Panc1 (cell line): ENCODE results near the gene ALS2CL. TPM values are rescaled to one million over a fixed set of nuclear protein-coding genes. Genes with fewer than 3 reads are reported as not detected.

Experiments
- ATAC-seq: fragments of 200-7000 bp; cut with Tn5 transposase; 2 replicates; pipeline ENCODE4 v1.9.1; 2020; ENCODE audit warnings: mild to moderate bottlenecking, moderate library complexity
- BruUV-seq: library from RNA; stranded (reverse); fragments of 400-500 nt; replicated peaks from 2 replicates; lab custom pipeline; 2021; lab: Mats Ljungman, UMichigan
- CTCF ChIA-PET: fragments of 300-600 bp; sonication (Branson Sonifier 250); formaldehyde crosslinking; loops from one replicate; lab custom pipeline; 2022; ENCODE audit warnings: antibody characterized with exemption; lab: Charles Lee
- POLR2A ChIA-PET: fragments of 300-600 bp; sonication (Branson Sonifier 250); formaldehyde crosslinking; loops from one replicate; lab custom pipeline; 2022; ENCODE audit warnings: antibody characterized with exemption; lab: Charles Lee
- DNase-seq: peaks from one replicate; pipeline ENCODE4 v3.0.0-alpha.2; 2010; ENCODE audit warnings: low read depth, low spot score
- H3K27ac ChIP-seq: 2 replicates; pipeline ENCODE4 v1.5.1; 2011; ENCODE audit warnings: mild to moderate bottlenecking, low read length, inconsistent platforms
- H3K27me3 ChIP-seq: fragments of 200-500 bp; sonication (Bioruptor generic); 2 replicates; pipeline ENCODE4 v1.6.0; 2014; ENCODE audit warnings: low read length, inconsistent platforms; ENCODE audit not compliant: control insufficient read depth, insufficient read depth
- H3K36me3 ChIP-seq: fragments of 200-500 bp; sonication (Bioruptor generic); 2 replicates; pipeline ENCODE4 v1.5.1; 2014; ENCODE audit warnings: inconsistent platforms, mild to moderate bottlenecking, low read length, moderate library complexity; ENCODE audit not compliant: control insufficient read depth, insufficient read depth
- H3K4me1 ChIP-seq: 2 replicates; pipeline ENCODE4 v1.5.1; 2011; ENCODE audit warnings: inconsistent platforms, mild to moderate bottlenecking, low read length, moderate library complexity; ENCODE audit not compliant: control insufficient read depth, insufficient read depth
- H3K4me3 ChIP-seq, 2 experiments: 2 replicates each; pipeline ENCODE4 v1.5.1; 2011 to 2012; ENCODE audit warnings: low read depth in 2 of 2, low read length in 2 of 2, mild to moderate bottlenecking in 2 of 2, inconsistent platforms in 1 of 2, moderate library complexity in 1 of 2
- H3K9me3 ChIP-seq: fragments of 200-500 bp; sonication (Bioruptor generic); 2 replicates; pipeline ENCODE4 v1.5.1; 2014; ENCODE audit warnings: low read depth, mild to moderate bottlenecking, inconsistent platforms, low read length, moderate library complexity; ENCODE audit not compliant: control insufficient read depth, insufficient read depth
- POLR2AphosphoS5 ChIP-seq: IDR thresholded peaks from 2 replicates; pipeline ENCODE4 v1.6.1; 2012; ENCODE audit warnings: mild to moderate bottlenecking, low read depth, low read length, moderate library complexity
- SIN3A ChIP-seq: IDR thresholded peaks from 2 replicates; pipeline ENCODE4 v1.6.1; 2012; ENCODE audit warnings: low read depth, mild to moderate bottlenecking, low read length, moderate library complexity, borderline replicate concordance; ENCODE audit not compliant: insufficient read depth
- TCF7L2 ChIP-seq: IDR thresholded peaks from 2 replicates; pipeline ENCODE4 v1.6.1; 2011; ENCODE audit warnings: mild to moderate bottlenecking, low read depth, low read length, inconsistent platforms
- in situ Hi-C: cut with HindIII; loops from 2 replicates; pipeline ENCODE4 v1.10.0; 2016; ENCODE audit warnings: low sequenced_read_pairs, low pct_unique_long_range_greater_than_20kb
- intact Hi-C: fragments of 100-400 bp; cut with micrococcal nuclease; formaldehyde crosslinking; loops from one replicate; pipeline ENCODE4 v1.10.0; 2022; ENCODE audit not compliant: unreplicated experiment
- total RNA-seq: library from RNA; stranded (reverse); gene quantifications from one replicate; pipeline ENCODE4 v1.2.1, GENCODE V29; 2021; ENCODE audit not compliant: unreplicated experiment
- TF ChIP-seq, protein P1 (sequence below), 2 experiments: IDR thresholded peaks; 2 replicates each; pipeline ENCODE4 v1.6.1; 2011 to 2012; ENCODE audit warnings: low read depth in 2 of 2, control low read depth in 1 of 2, low read length in 1 of 2, mild to moderate bottlenecking in 1 of 2, moderate library complexity in 1 of 2; ENCODE audit not compliant: insufficient read depth in 1 of 2
- TF ChIP-seq, protein P2 (sequence below): fragments of 450-650 bp; IDR thresholded peaks from 2 replicates; pipeline ENCODE4 v1.5.1; 2017; ENCODE audit warnings: mild to moderate bottlenecking

Gene ALS2CL
- total RNA-seq, 1 experiment from 2014 or later: 2.7 TPM

DNA sequence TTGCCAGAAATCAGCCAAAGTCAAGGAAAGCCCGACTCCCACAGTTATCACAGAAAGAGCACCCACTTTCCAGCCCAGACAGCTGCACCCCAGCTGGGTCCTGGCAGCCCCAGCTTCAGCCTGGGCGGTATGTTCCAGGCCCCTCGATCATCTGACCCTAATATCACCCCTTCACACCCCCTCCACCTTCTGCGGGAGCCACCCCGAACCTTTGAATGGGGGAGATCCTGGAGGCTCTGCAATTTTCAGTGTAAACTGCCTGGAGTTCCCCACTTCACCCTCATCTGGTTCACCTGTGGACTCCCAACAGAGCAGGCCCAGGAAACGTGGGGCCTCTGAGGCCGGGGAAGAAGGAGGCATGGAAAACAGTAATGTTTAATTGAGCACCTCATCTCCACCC, 18.3 kb upstream of the ALS2CL start:
- Histone ChIP-seq H3K4me3 (no peak overlapping the region), H3K4me1 (peaks cover 6% of the 10 kb centered on the region; the same call in 1 of the 2 replicates), H3K9me3 (no peaks in the 10 kb centered on the region), H3K36me3 (no peaks in the 10 kb centered on the region), H3K27ac (no peak overlapping the region), H3K27me3 (no peaks in the 10 kb centered on the region)
- POLR2A ChIA-PET: no interaction called here
- BruUV-seq: no TSS peak
- intact Hi-C loops: no loop called here
- TF ChIP-seq, protein P1, sequence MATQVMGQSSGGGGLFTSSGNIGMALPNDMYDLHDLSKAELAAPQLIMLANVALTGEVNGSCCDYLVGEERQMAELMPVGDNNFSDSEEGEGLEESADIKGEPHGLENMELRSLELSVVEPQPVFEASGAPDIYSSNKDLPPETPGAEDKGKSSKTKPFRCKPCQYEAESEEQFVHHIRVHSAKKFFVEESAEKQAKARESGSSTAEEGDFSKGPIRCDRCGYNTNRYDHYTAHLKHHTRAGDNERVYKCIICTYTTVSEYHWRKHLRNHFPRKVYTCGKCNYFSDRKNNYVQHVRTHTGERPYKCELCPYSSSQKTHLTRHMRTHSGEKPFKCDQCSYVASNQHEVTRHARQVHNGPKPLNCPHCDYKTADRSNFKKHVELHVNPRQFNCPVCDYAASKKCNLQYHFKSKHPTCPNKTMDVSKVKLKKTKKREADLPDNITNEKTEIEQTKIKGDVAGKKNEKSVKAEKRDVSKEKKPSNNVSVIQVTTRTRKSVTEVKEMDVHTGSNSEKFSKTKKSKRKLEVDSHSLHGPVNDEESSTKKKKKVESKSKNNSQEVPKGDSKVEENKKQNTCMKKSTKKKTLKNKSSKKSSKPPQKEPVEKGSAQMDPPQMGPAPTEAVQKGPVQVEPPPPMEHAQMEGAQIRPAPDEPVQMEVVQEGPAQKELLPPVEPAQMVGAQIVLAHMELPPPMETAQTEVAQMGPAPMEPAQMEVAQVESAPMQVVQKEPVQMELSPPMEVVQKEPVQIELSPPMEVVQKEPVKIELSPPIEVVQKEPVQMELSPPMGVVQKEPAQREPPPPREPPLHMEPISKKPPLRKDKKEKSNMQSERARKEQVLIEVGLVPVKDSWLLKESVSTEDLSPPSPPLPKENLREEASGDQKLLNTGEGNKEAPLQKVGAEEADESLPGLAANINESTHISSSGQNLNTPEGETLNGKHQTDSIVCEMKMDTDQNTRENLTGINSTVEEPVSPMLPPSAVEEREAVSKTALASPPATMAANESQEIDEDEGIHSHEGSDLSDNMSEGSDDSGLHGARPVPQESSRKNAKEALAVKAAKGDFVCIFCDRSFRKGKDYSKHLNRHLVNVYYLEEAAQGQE (IDR thresholded peaks at IDR 0.05; ENCODE audit: insufficient read depth in 1 of 2, low read depth in 2 of 2, low read length in 1 of 2): no peak
- TF ChIP-seq TCF7L2: no peak
- no peak for TF ChIP-seq POLR2AphosphoS5
- TF ChIP-seq, protein P2, sequence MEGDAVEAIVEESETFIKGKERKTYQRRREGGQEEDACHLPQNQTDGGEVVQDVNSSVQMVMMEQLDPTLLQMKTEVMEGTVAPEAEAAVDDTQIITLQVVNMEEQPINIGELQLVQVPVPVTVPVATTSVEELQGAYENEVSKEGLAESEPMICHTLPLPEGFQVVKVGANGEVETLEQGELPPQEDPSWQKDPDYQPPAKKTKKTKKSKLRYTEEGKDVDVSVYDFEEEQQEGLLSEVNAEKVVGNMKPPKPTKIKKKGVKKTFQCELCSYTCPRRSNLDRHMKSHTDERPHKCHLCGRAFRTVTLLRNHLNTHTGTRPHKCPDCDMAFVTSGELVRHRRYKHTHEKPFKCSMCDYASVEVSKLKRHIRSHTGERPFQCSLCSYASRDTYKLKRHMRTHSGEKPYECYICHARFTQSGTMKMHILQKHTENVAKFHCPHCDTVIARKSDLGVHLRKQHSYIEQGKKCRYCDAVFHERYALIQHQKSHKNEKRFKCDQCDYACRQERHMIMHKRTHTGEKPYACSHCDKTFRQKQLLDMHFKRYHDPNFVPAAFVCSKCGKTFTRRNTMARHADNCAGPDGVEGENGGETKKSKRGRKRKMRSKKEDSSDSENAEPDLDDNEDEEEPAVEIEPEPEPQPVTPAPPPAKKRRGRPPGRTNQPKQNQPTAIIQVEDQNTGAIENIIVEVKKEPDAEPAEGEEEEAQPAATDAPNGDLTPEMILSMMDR: no peak
- no peak for TF ChIP-seq SIN3A
- CTCF ChIA-PET: no interaction called here
- DNase-seq (no peak), ATAC-seq (no peak)
- in situ Hi-C loops: no loop called here

DNA sequence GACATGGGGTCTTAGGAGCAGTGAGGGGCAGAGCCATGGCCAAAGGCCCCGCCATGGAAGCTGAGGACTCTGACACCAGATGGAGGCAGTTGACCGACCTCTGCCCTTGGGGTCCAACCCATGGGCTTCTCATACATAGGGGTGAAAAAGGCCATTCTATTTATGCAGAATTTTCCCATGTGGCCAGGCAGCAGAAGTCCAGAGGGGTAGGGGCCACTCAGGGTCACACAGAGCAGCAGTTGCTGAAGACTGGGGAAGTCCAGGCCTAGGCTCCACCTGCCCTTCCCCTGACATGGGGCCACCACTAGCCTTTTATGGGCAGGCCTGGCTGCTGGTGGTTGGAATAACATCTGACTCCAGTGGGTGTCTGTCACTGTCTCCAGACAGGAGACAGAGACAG, 17.8 kb upstream of the ALS2CL start:
- BruUV-seq: no TSS peak
- no peak overlapping the region for H3K27ac ChIP-seq
- H3K9me3 ChIP-seq: no peaks in the 10 kb centered on the region
- ATAC-seq: no peak
- TF ChIP-seq SIN3A: no peak
- no peaks in the 10 kb centered on the region for H3K36me3 ChIP-seq
- intact Hi-C loops: no loop called here
- H3K4me3 ChIP-seq: no peak overlapping the region
- peaks cover 6% of the 10 kb centered on the region; the same call in 1 of the 2 replicates for H3K4me1 ChIP-seq
- no peak for DNase-seq
- CTCF ChIA-PET: no interaction called here
- POLR2A ChIA-PET: no interaction called here
- in situ Hi-C loops: no loop called here
- H3K27me3 ChIP-seq: no peaks in the 10 kb centered on the region

DNA sequence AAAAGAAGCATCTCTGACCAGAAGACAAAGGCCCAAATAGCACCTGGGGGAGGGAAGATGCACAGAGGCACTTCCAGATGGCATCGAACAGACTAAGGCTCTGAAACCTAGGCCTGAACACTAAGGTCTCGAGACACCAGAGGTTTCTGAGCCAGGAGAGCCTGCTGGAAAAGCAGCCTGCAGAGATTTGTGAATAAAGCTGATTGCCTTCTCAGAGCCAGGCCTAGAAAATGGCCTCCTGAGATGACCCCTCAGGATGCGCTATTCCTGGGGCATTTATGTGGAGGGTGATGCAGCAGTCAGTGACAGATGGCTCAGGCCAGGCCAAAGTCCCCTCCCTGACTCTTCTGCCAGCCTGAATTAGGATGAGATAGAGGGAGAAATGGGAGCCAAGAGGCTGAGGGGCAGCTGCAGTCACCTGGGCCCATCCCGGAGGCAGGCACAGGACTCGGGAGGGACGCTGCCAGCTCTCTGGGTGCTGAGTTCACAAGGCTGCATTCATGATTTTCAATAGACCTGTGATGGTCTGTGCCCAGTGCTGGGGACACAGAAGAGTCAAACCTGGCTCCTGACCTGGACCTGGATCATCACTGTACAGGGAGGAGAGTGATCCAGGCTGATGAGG, 17.3 kb upstream of the ALS2CL start:
- intact Hi-C loops (no loop called here), in situ Hi-C loops (no loop called here)
- POLR2A ChIA-PET: no interaction called here
- BruUV-seq: no TSS peak
- CTCF ChIA-PET: no interaction called here
- peaks cover 6% of the 10 kb centered on the region; the same call in 1 of the 2 replicates for H3K4me1 ChIP-seq
- DNase-seq (no peak), ATAC-seq (no peak)
- no peaks in the 10 kb centered on the region for H3K9me3 ChIP-seq
- TF ChIP-seq TCF7L2 (no peak), SIN3A (no peak), POLR2AphosphoS5 (no peak)
- TF ChIP-seq, protein P1 (IDR thresholded peaks at IDR 0.05; ENCODE audit: insufficient read depth in 1 of 2, low read depth in 2 of 2, low read length in 1 of 2): no peak
- TF ChIP-seq, protein P2: no peak
- no peak overlapping the region for H3K27ac ChIP-seq
- no peaks in the 10 kb centered on the region for H3K27me3 ChIP-seq
- H3K36me3 ChIP-seq: no peaks in the 10 kb centered on the region
- no peak overlapping the region for H3K4me3 ChIP-seq
